H9 (cell line): ENCODE results near the gene TSTD2. TPM values are rescaled to one million over a fixed set of nuclear protein-coding genes. Genes with fewer than 3 reads are reported as not detected.
A peak's percentile ranks its signal among the peaks of the same experiment; 100 is the strongest.

Source experiments
- DNase-seq: peaks from one replicate; pipeline ENCODE4 v3.0.0-alpha.2; 2017
- H2AFZ ChIP-seq: one replicate; pipeline ENCODE4 v1.6.1; 2013; ENCODE audit warnings: mild to moderate bottlenecking, low read length, control low read depth, moderate library complexity
- H2AK5ac ChIP-seq: 2 replicates; pipeline ENCODE4 v1.6.1; 2013; ENCODE audit warnings: low read length, control low read depth, mixed read lengths; ENCODE audit not compliant: insufficient read length
- H2BK120ac ChIP-seq: one replicate; pipeline ENCODE4 v1.6.1; 2013; ENCODE audit warnings: low read depth, mild to moderate bottlenecking, low read length, control low read depth, inconsistent platforms; ENCODE audit not compliant: poor library complexity, severe bottlenecking
- H2BK12ac ChIP-seq: 2 replicates; pipeline ENCODE4 v1.6.1; 2013; ENCODE audit warnings: low read length, control low read depth, mixed read lengths, low read depth; ENCODE audit not compliant: insufficient read length
- H2BK15ac ChIP-seq: 2 replicates; pipeline ENCODE4 v1.6.1; 2013; ENCODE audit warnings: low read depth, low read length, control low read depth
- H2BK20ac ChIP-seq: one replicate; pipeline ENCODE4 v1.6.1; 2013; ENCODE audit warnings: low read depth, mild to moderate bottlenecking, low read length, control low read depth, inconsistent platforms; ENCODE audit not compliant: poor library complexity, severe bottlenecking
- H2BK5ac ChIP-seq: 2 replicates; pipeline ENCODE4 v1.6.1; 2013; ENCODE audit warnings: low read length, control low read depth, mixed read lengths; ENCODE audit not compliant: insufficient read length
- H3K14ac ChIP-seq: 2 replicates; pipeline ENCODE4 v1.6.1; 2013; ENCODE audit warnings: low read length, control low read depth; ENCODE audit not compliant: insufficient read depth
- H3K18ac ChIP-seq: 2 replicates; pipeline ENCODE4 v1.6.1; 2013; ENCODE audit warnings: low read depth, mild to moderate bottlenecking, mixed read lengths, low read length, control low read depth; ENCODE audit not compliant: insufficient read length
- H3K23ac ChIP-seq: 2 replicates; pipeline ENCODE4 v1.6.1; 2013; ENCODE audit warnings: low read length, control low read depth, mixed read lengths, low read depth; ENCODE audit not compliant: insufficient read length
- H3K23me2 ChIP-seq: 2 replicates; pipeline ENCODE4 v1.6.1; 2013; ENCODE audit warnings: low read depth, mild to moderate bottlenecking, mixed read lengths, low read length, control low read depth; ENCODE audit not compliant: insufficient read length, poor library complexity, severe bottlenecking
- H3K27ac ChIP-seq: 2 replicates; pipeline ENCODE4 v1.5.1; 2013; ENCODE audit warnings: low read length, control low read depth, mixed read lengths, low read depth; ENCODE audit not compliant: insufficient read length
- H3K27me3 ChIP-seq: 2 replicates; pipeline ENCODE4 v1.6.1; 2013; ENCODE audit warnings: low read length, control low read depth, inconsistent platforms; ENCODE audit not compliant: insufficient read depth
- H3K4ac ChIP-seq: 2 replicates; pipeline ENCODE4 v1.6.1; 2013; ENCODE audit warnings: low read depth, mild to moderate bottlenecking, control low read depth, inconsistent platforms, low read length, moderate library complexity
- H3K4me1 ChIP-seq: 2 replicates; pipeline ENCODE4 v1.6.1; 2013; ENCODE audit warnings: low read length, control low read depth, inconsistent platforms; ENCODE audit not compliant: insufficient read depth
- H3K4me2 ChIP-seq: 2 replicates; pipeline ENCODE4 v1.6.1; 2013; ENCODE audit warnings: low read length, control low read depth, mixed read lengths; ENCODE audit not compliant: insufficient read length, insufficient read depth
- H3K56ac ChIP-seq: 2 replicates; pipeline ENCODE4 v1.6.1; 2013; ENCODE audit warnings: low read depth, mild to moderate bottlenecking, mixed read lengths, low read length, control low read depth; ENCODE audit not compliant: insufficient read length
- H3K79me1 ChIP-seq: 2 replicates; pipeline ENCODE4 v1.6.1; 2013; ENCODE audit warnings: low read depth, mild to moderate bottlenecking, moderate library complexity, low read length, control low read depth, inconsistent platforms; ENCODE audit not compliant: insufficient read depth, poor library complexity, severe bottlenecking
- H3K79me2 ChIP-seq: 2 replicates; pipeline ENCODE4 v1.6.1; 2013; ENCODE audit warnings: low read length, control low read depth, inconsistent platforms; ENCODE audit not compliant: insufficient read depth
- H3K9ac ChIP-seq: 2 replicates; pipeline ENCODE4 v1.6.1; 2013; ENCODE audit warnings: low read length, control low read depth, mixed read lengths; ENCODE audit not compliant: insufficient read length; ENCODE audit errors: extremely low read depth
- H3K9me3 ChIP-seq: one replicate; pipeline ENCODE4 v1.6.1; 2013; ENCODE audit warnings: low read depth, low read length, inconsistent platforms; ENCODE audit not compliant: control insufficient read depth
- H3T11ph ChIP-seq: one replicate; pipeline ENCODE4 v1.6.1; 2013; ENCODE audit warnings: mild to moderate bottlenecking, low read length, control low read depth, inconsistent platforms
- H4K20me1 ChIP-seq: one replicate; pipeline ENCODE4 v1.6.1; 2013; ENCODE audit not compliant: control insufficient read depth, insufficient read length, insufficient read depth
- H4K5ac ChIP-seq: 2 replicates; pipeline ENCODE4 v1.6.1; 2013; ENCODE audit warnings: low read depth, mild to moderate bottlenecking, mixed read lengths, low read length, control low read depth; ENCODE audit not compliant: insufficient read length
- H4K8ac ChIP-seq: replicated peaks from 2 replicates; pipeline ENCODE4 v1.6.1; 2013; ENCODE audit warnings: low read length, control low read depth, mixed read lengths, low read depth; ENCODE audit not compliant: insufficient read length
- H4K91ac ChIP-seq: 2 replicates; pipeline ENCODE4 v1.6.1; 2013; ENCODE audit warnings: low read depth, mild to moderate bottlenecking, moderate library complexity, mixed read lengths, low read length, control low read depth; ENCODE audit not compliant: insufficient read length
- H3K27ac Mint-ChIP-seq, 3 experiments: 2 replicates in 2 of 3; 3 replicates in 1 of 3; pipeline ENCODE4 v1.8.0; 2020 to 2021; ENCODE audit warnings: mixed read lengths in 3 of 3, mild to moderate bottlenecking in 1 of 3, moderate library complexity in 1 of 3
- H3K27me3 Mint-ChIP-seq: 2 replicates; pipeline ENCODE4 v1.8.0; 2021; ENCODE audit warnings: low read depth, mild to moderate bottlenecking, moderate library complexity, mixed read lengths
- H3K36me3 Mint-ChIP-seq, 3 experiments: 2 replicates in 2 of 3; 3 replicates in 1 of 3; pipeline ENCODE4 v1.8.0; 2020 to 2021; ENCODE audit warnings: low read depth in 3 of 3, mixed read lengths in 3 of 3; ENCODE audit not compliant: insufficient read depth in 1 of 3
- H3K4me1 Mint-ChIP-seq, 2 experiments: 2 replicates each; pipeline ENCODE4 v1.8.0; 2020; ENCODE audit warnings: mixed read lengths in 2 of 2
- H3K4me3 Mint-ChIP-seq, 2 experiments: 2 replicates in 1 of 2; 3 replicates in 1 of 2; pipeline ENCODE4 v1.8.0; 2020 to 2021; ENCODE audit warnings: mild to moderate bottlenecking in 2 of 2, mixed read lengths in 2 of 2, moderate library complexity in 1 of 2
- H3K9me3 Mint-ChIP-seq, 2 experiments: 2 replicates in 1 of 2; 3 replicates in 1 of 2; pipeline ENCODE4 v1.8.0; 2020; ENCODE audit warnings: mild to moderate bottlenecking in 2 of 2, mixed read lengths in 2 of 2, moderate library complexity in 1 of 2
- WGBS: extraction: QIAGEN DNeasy Blood & Tissue Kit; methylation state at CpG from one replicate; pipeline ENCODE4 v1.1.7; 2013; ENCODE audit warnings: missing lambda C conversion rate, low lambda C conversion rate, mixed read lengths; ENCODE audit not compliant: insufficient read length; ENCODE audit errors: extremely low coverage; 5-methylcytosine and 5-hydroxymethylcytosine counted together
- total RNA-seq: library from RNA; stranded (reverse); gene quantifications from 2 replicates; pipeline ENCODE4 v1.2.1, GENCODE V29; 2021
- TF ChIP-seq, protein P1 (sequence below): fragments of 200-600 bp; sonication (generic); conservative IDR thresholded peaks from 3 replicates; pipeline ENCODE4 v1.8.0; 2021; ENCODE audit warnings: antibody characterized with exemption, mild to moderate bottlenecking

The TSTD2 gene
- total RNA-seq, 1 experiment from 2014 or later: 23.5 TPM

DNA sequence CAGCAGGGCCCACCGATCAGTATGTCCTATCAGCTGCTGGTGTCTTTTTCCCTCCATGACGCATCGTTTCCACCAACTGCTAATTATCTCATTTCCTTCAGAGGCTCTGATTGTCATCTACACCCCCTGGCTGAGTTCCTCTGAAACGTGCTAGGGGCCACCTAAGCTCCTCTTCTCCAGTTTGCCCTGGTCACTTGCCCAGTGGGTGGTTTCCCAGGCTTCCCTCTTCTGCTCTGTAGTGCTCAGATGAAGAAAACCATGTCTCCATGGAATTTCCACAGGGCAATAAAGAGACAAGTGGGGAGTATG lies 65.3 kb downstream of the TSTD2 start:
- Histone ChIP-seq H3K4ac (no peak overlapping the region), H4K20me1 (no peaks in the 10 kb centered on the region), H3K9me3 (no peaks in the 10 kb centered on the region), H3K23ac (no peak overlapping the region), H3K79me2 (no peaks in the 10 kb centered on the region), H2BK20ac (no peak overlapping the region), H2AFZ (no peak overlapping the region), H2BK5ac (no peak overlapping the region), H2BK15ac (no peak overlapping the region), H4K91ac (no peak overlapping the region), H3K4me2 (no peak overlapping the region), H3K4me1 (no peaks in the 10 kb centered on the region), H3K23me2 (no peaks in the 10 kb centered on the region), H4K8ac (no peak overlapping the region), H4K5ac (no peak overlapping the region), H2BK12ac (no peak overlapping the region), H2AK5ac (no peak overlapping the region), H3K9ac (no peak overlapping the region), H3K27me3 (no peaks in the 10 kb centered on the region; the same call in 1 of the 2 replicates), H3K18ac (no peak overlapping the region), H2BK120ac (no peak overlapping the region), H3K79me1 (no peaks in the 10 kb centered on the region), H3T11ph (no peak overlapping the region), H3K56ac (no peak overlapping the region), H3K27ac (no peak overlapping the region), H3K14ac (no peak overlapping the region)
- H3K9me3 Mint-ChIP-seq: no peaks in the 10 kb centered on the region; a peak in 1 of 5 replicates
- no peak overlapping the region for H3K27ac Mint-ChIP-seq
- H3K4me3 Mint-ChIP-seq: no peak overlapping the region
- no CpG with 5 or more reads among the region's 4 CpGs for WGBS
- TF ChIP-seq, protein P1, sequence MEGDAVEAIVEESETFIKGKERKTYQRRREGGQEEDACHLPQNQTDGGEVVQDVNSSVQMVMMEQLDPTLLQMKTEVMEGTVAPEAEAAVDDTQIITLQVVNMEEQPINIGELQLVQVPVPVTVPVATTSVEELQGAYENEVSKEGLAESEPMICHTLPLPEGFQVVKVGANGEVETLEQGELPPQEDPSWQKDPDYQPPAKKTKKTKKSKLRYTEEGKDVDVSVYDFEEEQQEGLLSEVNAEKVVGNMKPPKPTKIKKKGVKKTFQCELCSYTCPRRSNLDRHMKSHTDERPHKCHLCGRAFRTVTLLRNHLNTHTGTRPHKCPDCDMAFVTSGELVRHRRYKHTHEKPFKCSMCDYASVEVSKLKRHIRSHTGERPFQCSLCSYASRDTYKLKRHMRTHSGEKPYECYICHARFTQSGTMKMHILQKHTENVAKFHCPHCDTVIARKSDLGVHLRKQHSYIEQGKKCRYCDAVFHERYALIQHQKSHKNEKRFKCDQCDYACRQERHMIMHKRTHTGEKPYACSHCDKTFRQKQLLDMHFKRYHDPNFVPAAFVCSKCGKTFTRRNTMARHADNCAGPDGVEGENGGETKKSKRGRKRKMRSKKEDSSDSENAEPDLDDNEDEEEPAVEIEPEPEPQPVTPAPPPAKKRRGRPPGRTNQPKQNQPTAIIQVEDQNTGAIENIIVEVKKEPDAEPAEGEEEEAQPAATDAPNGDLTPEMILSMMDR: no peak
- H3K4me1 Mint-ChIP-seq: peaks cover 18 to 20% of the 10 kb centered on the region in 2 experiments
- DNase-seq: peak; percentile 11
- H3K36me3 Mint-ChIP-seq: no peaks in the 10 kb centered on the region; a peak in 1 of 7 replicates
- H3K27me3 Mint-ChIP-seq: peaks cover 6% of the 10 kb centered on the region
